PFSK-1 (cell line): Measurements from ENCODE around the gene GTF2A1L.

Source experiments
- FOXP2 ChIP-seq: optimal IDR thresholded peaks from 2 replicates; pipeline ENCODE3; 2011; ENCODE audit warnings: borderline replicate concordance, control low read depth, inconsistent platforms; ENCODE audit not compliant: insufficient read depth; ENCODE audit errors: extremely low read length, extremely low read depth
- POLR2AphosphoS5 ChIP-seq: IDR thresholded peaks from 2 replicates; pipeline ENCODE4 v1.6.1; 2012; ENCODE audit warnings: low read depth, mild to moderate bottlenecking, control low read depth, low read length, moderate library complexity
- SIN3A ChIP-seq: IDR thresholded peaks from 2 replicates; pipeline ENCODE4 v1.6.1; 2012; ENCODE audit warnings: mild to moderate bottlenecking, low read length, moderate library complexity, borderline replicate concordance; ENCODE audit not compliant: insufficient read depth
- TAF1 ChIP-seq: IDR thresholded peaks from 2 replicates; pipeline ENCODE4 v1.6.1; 2012; ENCODE audit warnings: low read length, control low read depth, borderline replicate concordance; ENCODE audit not compliant: insufficient read depth
- TF ChIP-seq, protein P1 (sequence below), 2 experiments: IDR thresholded peaks; 2 replicates each; pipeline versions ENCODE4 v1.6.1 to v1.8.0; 2011 to 2012; ENCODE audit warnings: low read depth in 2 of 2, low read length in 2 of 2, control low read depth in 1 of 2, inconsistent platforms in 1 of 2, mild to moderate bottlenecking in 1 of 2, moderate library complexity in 1 of 2; ENCODE audit not compliant: insufficient read depth in 1 of 2

DNA sequence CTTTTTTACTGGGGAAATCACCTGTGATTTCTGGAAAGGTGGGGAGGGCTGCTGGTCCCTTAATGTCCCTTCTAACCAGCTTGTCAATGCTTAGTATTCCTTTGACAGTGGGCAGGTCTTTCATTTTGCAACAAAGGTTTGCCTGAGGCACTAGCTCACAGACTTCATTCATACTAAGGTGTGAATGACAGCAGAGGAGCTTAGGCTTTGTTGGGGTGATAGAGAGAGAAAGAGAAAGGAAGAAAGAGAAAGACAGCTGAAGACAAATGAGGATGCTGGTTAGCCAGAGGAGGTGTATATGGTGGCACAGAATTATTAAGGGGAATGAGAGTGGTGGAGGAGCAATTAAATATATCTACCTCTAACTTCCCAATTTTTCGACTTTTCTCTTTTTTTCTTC, 28.9 kb upstream of the GTF2A1L start:
- TF ChIP-seq POLR2AphosphoS5 (no peak), TAF1 (no peak), SIN3A (no peak), FOXP2 (no peak)
- TF ChIP-seq, protein P1, sequence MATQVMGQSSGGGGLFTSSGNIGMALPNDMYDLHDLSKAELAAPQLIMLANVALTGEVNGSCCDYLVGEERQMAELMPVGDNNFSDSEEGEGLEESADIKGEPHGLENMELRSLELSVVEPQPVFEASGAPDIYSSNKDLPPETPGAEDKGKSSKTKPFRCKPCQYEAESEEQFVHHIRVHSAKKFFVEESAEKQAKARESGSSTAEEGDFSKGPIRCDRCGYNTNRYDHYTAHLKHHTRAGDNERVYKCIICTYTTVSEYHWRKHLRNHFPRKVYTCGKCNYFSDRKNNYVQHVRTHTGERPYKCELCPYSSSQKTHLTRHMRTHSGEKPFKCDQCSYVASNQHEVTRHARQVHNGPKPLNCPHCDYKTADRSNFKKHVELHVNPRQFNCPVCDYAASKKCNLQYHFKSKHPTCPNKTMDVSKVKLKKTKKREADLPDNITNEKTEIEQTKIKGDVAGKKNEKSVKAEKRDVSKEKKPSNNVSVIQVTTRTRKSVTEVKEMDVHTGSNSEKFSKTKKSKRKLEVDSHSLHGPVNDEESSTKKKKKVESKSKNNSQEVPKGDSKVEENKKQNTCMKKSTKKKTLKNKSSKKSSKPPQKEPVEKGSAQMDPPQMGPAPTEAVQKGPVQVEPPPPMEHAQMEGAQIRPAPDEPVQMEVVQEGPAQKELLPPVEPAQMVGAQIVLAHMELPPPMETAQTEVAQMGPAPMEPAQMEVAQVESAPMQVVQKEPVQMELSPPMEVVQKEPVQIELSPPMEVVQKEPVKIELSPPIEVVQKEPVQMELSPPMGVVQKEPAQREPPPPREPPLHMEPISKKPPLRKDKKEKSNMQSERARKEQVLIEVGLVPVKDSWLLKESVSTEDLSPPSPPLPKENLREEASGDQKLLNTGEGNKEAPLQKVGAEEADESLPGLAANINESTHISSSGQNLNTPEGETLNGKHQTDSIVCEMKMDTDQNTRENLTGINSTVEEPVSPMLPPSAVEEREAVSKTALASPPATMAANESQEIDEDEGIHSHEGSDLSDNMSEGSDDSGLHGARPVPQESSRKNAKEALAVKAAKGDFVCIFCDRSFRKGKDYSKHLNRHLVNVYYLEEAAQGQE (IDR thresholded peaks at IDR 0.05; ENCODE audit: insufficient read depth in 1 of 2, low read depth in 2 of 2, low read length in 2 of 2), result no peak
